HL-60 (cell line): ENCODE data around the gene DPEP3.

ENCODE experiments used
- GABPA ChIP-seq: IDR thresholded peaks from 2 replicates; pipeline ENCODE4 v1.6.1; 2012; ENCODE audit warnings: low read depth
- TF ChIP-seq, protein P1 (sequence below): IDR thresholded peaks from one replicate; pipeline ENCODE4 v1.5.1; 2011; ENCODE audit warnings: low read length, control low read depth, inconsistent platforms; ENCODE audit not compliant: insufficient read depth
- TF ChIP-seq, protein P2 (sequence below): IDR thresholded peaks from 2 replicates; pipeline ENCODE4 v1.6.1; 2012; ENCODE audit warnings: low read depth; ENCODE audit not compliant: insufficient replicate concordance

DNA sequence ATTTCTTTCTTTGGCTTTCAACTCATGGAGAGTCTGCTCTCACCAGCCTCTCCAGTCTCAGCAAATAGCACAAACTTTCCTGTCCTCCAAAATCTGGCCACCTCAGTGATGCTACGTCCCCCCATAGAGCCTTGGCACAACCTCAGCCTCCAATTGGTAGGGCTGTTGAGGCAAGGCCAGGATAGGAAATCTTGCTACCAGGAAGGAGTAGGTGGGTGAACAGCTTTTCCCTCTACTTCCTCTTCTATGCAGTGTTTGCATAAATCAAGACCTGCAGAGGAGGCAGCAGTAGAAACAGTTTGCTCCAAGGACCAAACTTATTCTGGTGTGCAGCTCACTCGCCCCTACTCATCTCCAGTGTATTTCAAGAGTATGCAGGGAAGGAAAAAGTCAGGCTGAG lies 19.7 kb upstream of the DPEP3 start:
- TF ChIP-seq, protein P1, sequence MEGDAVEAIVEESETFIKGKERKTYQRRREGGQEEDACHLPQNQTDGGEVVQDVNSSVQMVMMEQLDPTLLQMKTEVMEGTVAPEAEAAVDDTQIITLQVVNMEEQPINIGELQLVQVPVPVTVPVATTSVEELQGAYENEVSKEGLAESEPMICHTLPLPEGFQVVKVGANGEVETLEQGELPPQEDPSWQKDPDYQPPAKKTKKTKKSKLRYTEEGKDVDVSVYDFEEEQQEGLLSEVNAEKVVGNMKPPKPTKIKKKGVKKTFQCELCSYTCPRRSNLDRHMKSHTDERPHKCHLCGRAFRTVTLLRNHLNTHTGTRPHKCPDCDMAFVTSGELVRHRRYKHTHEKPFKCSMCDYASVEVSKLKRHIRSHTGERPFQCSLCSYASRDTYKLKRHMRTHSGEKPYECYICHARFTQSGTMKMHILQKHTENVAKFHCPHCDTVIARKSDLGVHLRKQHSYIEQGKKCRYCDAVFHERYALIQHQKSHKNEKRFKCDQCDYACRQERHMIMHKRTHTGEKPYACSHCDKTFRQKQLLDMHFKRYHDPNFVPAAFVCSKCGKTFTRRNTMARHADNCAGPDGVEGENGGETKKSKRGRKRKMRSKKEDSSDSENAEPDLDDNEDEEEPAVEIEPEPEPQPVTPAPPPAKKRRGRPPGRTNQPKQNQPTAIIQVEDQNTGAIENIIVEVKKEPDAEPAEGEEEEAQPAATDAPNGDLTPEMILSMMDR: no peak
- TF ChIP-seq GABPA: 0 out of 2 replicates have a peak, but pooled peaks have one; percentile 11
- TF ChIP-seq, protein P2, sequence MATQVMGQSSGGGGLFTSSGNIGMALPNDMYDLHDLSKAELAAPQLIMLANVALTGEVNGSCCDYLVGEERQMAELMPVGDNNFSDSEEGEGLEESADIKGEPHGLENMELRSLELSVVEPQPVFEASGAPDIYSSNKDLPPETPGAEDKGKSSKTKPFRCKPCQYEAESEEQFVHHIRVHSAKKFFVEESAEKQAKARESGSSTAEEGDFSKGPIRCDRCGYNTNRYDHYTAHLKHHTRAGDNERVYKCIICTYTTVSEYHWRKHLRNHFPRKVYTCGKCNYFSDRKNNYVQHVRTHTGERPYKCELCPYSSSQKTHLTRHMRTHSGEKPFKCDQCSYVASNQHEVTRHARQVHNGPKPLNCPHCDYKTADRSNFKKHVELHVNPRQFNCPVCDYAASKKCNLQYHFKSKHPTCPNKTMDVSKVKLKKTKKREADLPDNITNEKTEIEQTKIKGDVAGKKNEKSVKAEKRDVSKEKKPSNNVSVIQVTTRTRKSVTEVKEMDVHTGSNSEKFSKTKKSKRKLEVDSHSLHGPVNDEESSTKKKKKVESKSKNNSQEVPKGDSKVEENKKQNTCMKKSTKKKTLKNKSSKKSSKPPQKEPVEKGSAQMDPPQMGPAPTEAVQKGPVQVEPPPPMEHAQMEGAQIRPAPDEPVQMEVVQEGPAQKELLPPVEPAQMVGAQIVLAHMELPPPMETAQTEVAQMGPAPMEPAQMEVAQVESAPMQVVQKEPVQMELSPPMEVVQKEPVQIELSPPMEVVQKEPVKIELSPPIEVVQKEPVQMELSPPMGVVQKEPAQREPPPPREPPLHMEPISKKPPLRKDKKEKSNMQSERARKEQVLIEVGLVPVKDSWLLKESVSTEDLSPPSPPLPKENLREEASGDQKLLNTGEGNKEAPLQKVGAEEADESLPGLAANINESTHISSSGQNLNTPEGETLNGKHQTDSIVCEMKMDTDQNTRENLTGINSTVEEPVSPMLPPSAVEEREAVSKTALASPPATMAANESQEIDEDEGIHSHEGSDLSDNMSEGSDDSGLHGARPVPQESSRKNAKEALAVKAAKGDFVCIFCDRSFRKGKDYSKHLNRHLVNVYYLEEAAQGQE: no peak
